GM19468 (cell line): ENCODE data around the gene CSGALNACT2.
"Not testable (repeated sequence)": the region's sequence is repeated elsewhere in the genome, so short reads cannot be mapped to it uniquely, and the experiment has no call there.

ENCODE experiments used
- ATAC-seq: cut with Tn5 transposase; IDR thresholded peaks from one replicate; pipeline ENCODE4 v1.9.1; 2021; ENCODE audit warnings: mild to moderate bottlenecking, moderate library complexity, moderate number of reproducible peaks; ENCODE audit not compliant: unreplicated experiment; ENCODE audit errors: extremely low read depth

Gene CSGALNACT2

GRCh38 chr10:43173120-43173519, 34.9 kb downstream of the CSGALNACT2 start:
- no peak for ATAC-seq

GRCh38 chr10:43174969-43175368, 36.7 kb downstream of the CSGALNACT2 start:
- no peak for ATAC-seq

- ATAC-seq, result no peak
Observed at GRCh38 chr10:43176271-43176670, 38.0 kb downstream of the CSGALNACT2 start.

GRCh38 chr10:43177595-43177994, 39.4 kb downstream of the CSGALNACT2 start:
- no peak for ATAC-seq

GRCh38 chr10:43181146-43181545, 42.9 kb downstream of the CSGALNACT2 start:
- no peak for ATAC-seq

GRCh38 chr10:43183764-43184163, 45.5 kb downstream of the CSGALNACT2 start:
- not testable (repeated sequence) for ATAC-seq

- ATAC-seq, result no peak
Observed at GRCh38 chr10:43186150-43186549, 47.9 kb downstream of the CSGALNACT2 start.

GRCh38 chr10:43187213-43187612, 49.0 kb downstream of the CSGALNACT2 start:
- no peak for ATAC-seq

- ATAC-seq, result no peak
Observed at GRCh38 chr10:43188702-43189101, 50.5 kb downstream of the CSGALNACT2 start.

- ATAC-seq, result no peak
Observed at GRCh38 chr10:43190289-43190688, 52.0 kb downstream of the CSGALNACT2 start.

- ATAC-seq, result no peak
Observed at GRCh38 chr10:43190775-43191174, 52.5 kb downstream of the CSGALNACT2 start.

GRCh38 chr10:43192884-43193283, 54.6 kb downstream of the CSGALNACT2 start:
- ATAC-seq, result no peak

- ATAC-seq, result no peak
Observed at GRCh38 chr10:43193496-43194080, 55.3 kb downstream of the CSGALNACT2 start.

GRCh38 chr10:43194266-43194665, 56.0 kb downstream of the CSGALNACT2 start:
- no peak for ATAC-seq

- no peak for ATAC-seq
Observed at GRCh38 chr10:43194859-43195258, 56.6 kb downstream of the CSGALNACT2 start.

GRCh38 chr10:43195557-43195956, 57.3 kb downstream of the CSGALNACT2 start:
- ATAC-seq, result no peak

GRCh38 chr10:43196131-43196980, 58.1 kb downstream of the CSGALNACT2 start:
- ATAC-seq, result no peak

GRCh38 chr10:43196981-43197833, 59.0 kb downstream of the CSGALNACT2 start:
- ATAC-seq, result no peak

- no peak for ATAC-seq
Observed at GRCh38 chr10:43197834-43198681, 59.8 kb downstream of the CSGALNACT2 start.

GRCh38 chr10:43198682-43199005, 60.4 kb downstream of the CSGALNACT2 start:
- no peak for ATAC-seq
